ENCODE measurements around the gene DESI2.

DESI2 gene

DNA sequence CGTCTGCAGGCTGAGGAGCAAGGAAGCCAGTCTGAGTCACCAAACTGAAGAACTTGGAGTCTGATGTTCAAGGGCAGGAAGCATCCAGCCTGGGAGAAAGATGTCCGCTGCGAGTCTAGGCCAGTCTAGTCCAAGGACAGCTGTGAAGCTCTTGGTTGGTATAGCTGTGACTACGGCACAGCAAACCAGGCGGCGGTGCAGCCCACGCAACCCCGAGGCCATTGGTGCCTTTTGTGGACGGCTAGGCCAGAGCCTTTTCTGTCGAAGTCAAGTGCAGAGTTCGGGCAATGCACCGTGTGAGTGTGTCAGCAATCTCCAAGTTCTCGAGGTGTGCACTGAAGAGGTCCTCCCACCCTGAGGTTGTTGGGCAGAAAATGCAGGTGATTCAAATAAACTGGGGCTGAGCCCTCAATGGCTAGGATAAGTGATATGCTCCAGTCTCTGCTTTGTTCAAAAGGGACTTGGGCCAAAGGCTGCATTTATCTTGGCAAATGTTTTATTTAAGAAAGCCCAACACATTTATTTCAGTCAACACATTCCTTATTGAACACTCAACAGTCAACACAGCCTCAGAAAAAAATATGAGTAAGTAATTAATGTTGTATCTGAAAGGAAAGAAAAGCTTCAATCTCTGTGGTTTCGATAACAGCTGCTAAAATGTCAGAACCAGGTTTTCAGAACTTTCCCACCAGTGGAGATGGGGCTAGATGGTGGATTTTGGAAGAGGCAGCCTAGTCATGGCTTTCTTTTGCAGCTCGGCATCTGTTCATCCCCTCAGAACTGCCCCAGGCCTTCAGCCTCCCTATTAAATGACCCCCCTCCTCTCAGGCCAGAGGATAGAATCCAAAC is 104.4 kb downstream of the DESI2 start:
- no peak for TF ChIP-seq CTCF (IDR thresholded peaks at IDR 0.05; ENCODE audit: low read depth, low read length)

More for the DNA sequence above, 104.4 kb downstream of the DESI2 start:
- H3K4me3 ChIP-seq (ENCODE audit: low read depth, low read length): no peak overlapping the region

All from WI38 (cell line).